GM12874 (cell line): ENCODE measurements around the gene SLC9A7.

Experiments used
- TF ChIP-seq, protein P1 (sequence below): IDR thresholded peaks from 2 replicates; pipeline ENCODE4 v1.5.1; 2011; ENCODE audit warnings: low read depth, mild to moderate bottlenecking, control low read depth, low read length, moderate library complexity; ENCODE audit not compliant: insufficient read depth

Gene SLC9A7

DNA sequence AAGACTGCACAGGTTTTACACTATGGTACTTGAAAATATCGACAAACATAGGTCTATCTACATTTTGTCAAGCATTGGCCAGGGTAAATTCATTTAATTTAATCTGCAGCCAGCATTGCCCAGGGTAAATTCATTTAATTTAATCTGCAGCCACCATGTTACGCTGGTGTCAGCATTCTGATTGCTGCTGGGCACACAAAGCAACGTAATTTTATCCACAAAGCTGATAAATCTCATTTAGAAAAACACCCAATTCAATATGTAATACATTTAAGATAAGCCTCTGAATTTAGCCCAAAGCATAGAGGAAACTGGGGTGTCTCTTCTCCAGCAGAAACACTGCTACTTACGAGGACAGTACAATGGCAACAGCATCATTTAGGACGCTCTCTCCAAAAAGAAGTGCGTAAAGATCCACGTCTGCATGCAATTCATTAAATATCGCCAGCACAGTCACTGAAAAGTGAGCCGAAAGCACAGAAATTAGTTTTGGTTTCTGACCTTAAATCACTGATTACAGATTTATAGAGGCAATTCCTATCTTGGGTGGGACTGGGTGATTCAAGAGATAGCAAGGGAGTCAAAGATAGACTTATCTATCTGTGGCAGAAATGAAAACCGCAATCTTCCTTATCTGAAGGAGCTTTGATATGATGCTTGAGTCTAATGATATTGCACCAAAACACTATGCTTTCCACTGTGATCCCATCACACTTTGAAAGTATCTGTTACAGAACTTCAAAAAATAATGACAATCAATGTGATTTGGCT lies 96.5 kb downstream of the SLC9A7 start:
- TF ChIP-seq, protein P1, sequence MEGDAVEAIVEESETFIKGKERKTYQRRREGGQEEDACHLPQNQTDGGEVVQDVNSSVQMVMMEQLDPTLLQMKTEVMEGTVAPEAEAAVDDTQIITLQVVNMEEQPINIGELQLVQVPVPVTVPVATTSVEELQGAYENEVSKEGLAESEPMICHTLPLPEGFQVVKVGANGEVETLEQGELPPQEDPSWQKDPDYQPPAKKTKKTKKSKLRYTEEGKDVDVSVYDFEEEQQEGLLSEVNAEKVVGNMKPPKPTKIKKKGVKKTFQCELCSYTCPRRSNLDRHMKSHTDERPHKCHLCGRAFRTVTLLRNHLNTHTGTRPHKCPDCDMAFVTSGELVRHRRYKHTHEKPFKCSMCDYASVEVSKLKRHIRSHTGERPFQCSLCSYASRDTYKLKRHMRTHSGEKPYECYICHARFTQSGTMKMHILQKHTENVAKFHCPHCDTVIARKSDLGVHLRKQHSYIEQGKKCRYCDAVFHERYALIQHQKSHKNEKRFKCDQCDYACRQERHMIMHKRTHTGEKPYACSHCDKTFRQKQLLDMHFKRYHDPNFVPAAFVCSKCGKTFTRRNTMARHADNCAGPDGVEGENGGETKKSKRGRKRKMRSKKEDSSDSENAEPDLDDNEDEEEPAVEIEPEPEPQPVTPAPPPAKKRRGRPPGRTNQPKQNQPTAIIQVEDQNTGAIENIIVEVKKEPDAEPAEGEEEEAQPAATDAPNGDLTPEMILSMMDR: no peak

DNA sequence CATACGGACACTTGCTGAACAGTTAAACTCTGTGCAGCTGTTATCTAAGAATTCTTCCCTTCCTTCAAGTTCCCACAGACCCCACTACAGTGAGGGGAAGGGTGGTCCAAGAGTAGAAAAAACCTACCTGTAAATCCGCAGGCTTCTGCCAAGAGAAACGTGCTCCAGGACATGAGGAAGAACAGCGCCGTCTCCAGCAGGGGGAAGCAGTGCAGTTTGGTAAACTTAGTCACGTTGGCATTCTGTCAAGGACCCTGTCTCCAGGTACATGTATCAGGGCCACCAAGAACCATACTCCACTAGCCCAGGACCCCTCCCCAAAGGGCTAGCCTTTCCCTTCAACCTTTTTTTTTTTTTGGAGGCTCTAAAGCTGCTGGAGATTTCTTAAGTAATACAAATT lies 105.4 kb downstream of the SLC9A7 start:
- TF ChIP-seq, protein P1: no peak

DNA sequence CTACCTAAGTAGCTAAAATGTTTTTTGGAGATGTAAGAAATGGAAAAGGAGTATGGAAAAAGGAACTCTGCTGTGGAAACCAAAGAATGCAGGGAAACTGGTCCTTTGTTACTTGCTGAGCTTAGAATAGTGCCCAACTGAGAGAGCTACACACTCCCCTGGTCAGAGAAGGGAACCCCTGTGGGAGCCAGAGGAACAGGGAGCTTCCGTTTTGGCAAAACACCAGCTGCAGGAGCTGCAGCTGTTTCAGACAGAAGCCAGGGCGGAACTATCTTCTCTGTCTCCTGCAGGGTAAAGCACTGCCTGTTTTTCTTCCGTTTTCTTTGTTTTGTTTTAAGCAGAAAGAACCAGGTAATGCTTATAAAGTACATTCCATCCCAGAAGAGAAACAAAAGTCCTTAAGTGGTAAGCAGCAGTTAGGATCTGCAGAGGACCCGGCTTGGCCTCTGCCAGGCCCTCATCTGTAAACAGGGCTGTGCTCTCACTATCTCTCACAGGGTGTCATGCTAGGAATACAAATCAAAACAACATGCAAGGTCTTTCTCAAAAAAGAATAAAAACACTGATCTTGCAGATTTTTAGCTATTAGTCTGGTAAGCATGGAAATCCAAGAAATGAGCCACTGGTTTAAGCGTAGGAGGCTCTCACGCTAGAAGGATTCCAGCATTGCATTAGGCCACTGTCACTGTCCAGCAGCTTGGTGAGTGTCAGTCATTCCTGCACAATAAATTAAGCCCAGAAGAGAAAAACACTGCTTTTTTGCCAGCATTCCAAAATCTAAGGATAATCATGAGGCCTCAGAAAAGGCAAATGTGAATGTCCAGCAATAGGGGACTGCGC lies 109.3 kb downstream of the SLC9A7 start:
- TF ChIP-seq, protein P1: no peak

DNA sequence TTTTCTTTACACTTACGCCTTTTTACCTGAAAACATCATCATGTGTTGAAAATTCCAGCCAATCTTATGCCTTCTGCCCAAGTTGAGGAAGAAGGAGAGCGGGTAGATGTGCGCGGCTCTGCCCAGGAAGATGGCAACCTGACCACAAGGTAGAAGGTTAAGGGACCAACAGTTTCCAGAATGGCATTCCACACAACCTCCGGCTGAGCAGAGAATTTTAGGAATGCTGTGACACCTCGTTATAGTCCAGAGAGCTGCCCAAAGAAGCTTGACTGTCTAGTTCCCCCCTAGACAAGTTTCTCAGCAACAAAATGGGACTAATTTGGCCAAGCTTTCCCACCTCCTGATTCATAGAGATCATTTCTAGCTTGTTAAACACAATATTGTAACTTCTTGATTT lies 110.3 kb downstream of the SLC9A7 start:
- TF ChIP-seq, protein P1: no peak

DNA sequence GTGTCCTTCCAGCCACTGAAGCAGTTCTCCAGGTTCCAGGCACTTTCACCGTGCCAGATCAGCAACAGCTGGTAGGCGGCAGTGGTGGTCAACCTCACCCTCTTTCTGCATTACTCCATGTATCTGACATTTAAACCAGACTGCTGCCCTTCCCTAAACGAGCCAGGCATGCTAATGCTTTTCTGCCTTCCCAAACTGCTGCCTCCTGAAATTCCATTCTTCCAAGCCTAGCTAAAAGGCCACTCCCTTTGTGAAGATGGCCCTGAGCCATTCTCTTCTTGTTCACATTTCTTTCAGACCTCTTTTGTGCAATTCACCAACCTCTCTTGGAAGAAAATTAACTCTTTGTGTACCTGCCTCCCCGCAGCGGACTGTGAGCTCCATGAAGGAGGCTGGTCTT lies 111.7 kb downstream of the SLC9A7 start:
- TF ChIP-seq, protein P1: no peak

DNA sequence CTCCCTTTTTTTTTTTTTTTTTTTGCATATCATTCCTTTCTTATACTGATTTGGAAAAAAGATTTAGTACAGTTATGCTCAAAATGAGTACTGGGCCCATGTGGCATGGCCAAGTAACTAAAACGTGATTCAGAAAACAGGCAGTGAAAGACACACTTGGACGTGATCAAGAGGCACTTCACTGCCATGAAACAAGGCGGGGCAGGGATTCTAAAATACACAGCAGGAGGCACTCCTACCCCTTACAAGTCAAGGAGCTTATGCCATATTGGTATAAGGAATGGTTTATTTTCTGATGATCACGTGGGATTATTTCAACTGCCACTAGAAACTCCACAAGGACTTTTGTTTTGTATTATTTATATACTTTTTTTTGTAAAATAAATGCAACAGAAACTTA lies 113.3 kb downstream of the SLC9A7 start:
- TF ChIP-seq, protein P1: no peak

DNA sequence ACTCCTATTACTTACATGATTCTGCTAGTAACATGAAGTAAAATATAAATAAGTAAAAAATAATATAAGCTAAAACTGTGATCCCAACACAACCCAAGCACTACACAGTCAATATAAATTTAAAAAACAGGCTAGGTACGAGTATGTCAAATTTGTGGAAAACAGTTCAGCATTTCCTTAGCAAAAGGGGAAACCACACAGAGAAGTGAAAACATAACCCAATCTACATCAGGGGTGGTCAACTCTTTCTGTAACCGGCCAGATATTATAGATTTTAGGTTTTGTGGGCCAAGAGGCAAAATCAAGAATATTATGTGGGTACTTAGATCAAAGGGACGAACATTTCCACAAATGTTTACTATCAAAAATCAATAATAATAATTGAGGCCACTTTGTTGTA lies 115.3 kb downstream of the SLC9A7 start:
- TF ChIP-seq, protein P1: no peak
